Gastroesophageal sphincter (tissue), 3 donors: ENCODE data around the gene ELMO1.
A peak's percentile ranks its signal among the peaks of the same experiment; 100 is the strongest.

ENCODE experiments used
- CTCF ChIP-seq, 4 experiments: fragments of 200-600 bp in 2 of 4; fragments of 450-650 bp in 2 of 4; sonication (generic) in 1 of 4; IDR thresholded peaks; one replicate each; pipeline ENCODE4 v1.5.1; 2017 to 2019; ENCODE audit warnings: antibody characterized with exemption in 4 of 4, mild to moderate bottlenecking in 2 of 4, moderate library complexity in 2 of 4
- POLR2AphosphoS5 ChIP-seq: sonication (generic); formaldehyde crosslinking; IDR thresholded peaks from one replicate; pipeline ENCODE4 v1.6.1; 2017; ENCODE audit warnings: antibody characterized with exemption

DNA sequence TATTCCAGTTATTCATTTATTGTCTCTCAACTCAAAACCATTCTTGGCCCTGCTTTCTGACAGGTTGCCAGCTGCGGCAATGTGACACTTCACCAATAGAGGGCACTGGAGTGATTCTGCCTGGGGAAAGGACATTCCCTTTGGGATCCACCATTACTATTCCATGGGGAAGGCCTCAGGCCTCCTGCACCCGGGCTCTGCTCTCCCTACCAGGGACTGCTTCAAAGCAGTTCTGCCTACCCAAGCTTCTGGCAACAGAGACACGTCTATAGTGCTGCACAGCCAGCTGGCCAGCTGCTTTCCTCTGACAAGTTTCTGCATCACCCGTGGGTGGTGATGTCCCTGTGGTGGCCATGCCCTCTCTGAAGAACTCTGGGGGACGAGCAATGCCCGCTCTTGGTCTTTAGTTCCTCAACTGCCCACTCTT is 163.8 kb downstream of the ELMO1 start:
- TF ChIP-seq CTCF (IDR thresholded peaks at IDR 0.05) = peak; percentile 26 to 65 (median 51)
- TF ChIP-seq POLR2AphosphoS5 = peak; percentile 16
